Measurements from ENCODE around the gene WASF2. TPM values are rescaled to one million over a fixed set of nuclear protein-coding genes. Genes with fewer than 3 reads are reported as not detected.
A peak's percentile ranks its signal among the peaks of the same experiment; 100 is the strongest.

WASF2 gene
- total and polyA plus RNA-seq, 2 of the 13 experiments (the other 11 are each of a cell fraction or from before 2014, with no cell fraction given): 10.4 to 27.7 TPM

DNA sequence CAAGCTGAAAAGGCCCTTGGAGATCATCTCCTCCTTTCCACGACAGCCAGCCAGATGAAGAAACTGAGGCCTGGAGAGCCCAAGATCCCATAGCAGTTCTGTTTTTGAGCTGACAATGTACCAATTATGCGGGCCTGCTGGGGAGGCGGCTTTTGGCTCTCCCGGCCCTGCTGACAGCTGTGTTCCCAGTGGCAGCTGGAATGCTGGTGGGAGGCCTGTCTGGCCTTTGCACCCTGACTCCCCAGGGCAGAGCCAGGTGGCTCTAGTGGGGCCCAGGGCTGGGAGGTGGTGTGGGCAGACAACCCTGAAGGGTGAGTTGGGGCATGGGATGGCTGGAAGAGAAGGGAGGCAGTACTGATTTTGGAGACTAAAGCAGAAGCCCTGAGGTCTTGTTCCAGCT lies 30.7 kb upstream of the WASF2 start (continued):
- TF ChIP-seq FOXO1 (CRISPR knock-in tag; IDR thresholded peaks at IDR 0.05) (peak; percentile 36; the same call in 1 of the 2 replicates), YY1 (IDR thresholded peaks at IDR 0.05; ENCODE audit: insufficient read depth, insufficient replicate concordance, low read depth, low read length) (no peak), PPARG (CRISPR knock-in tag; conservative IDR thresholded peaks at IDR 0.05) (0 out of 2 replicates have a peak, but pooled peaks have one; percentile 28), ZNF607 (CRISPR knock-in tag; IDR thresholded peaks at IDR 0.05; ENCODE audit: borderline replicate concordance) (0 out of 2 replicates have a peak, but pooled peaks have one; percentile 5), ZNF235 (CRISPR knock-in tag; IDR thresholded peaks at IDR 0.05; ENCODE audit: borderline replicate concordance) (no peak), ZNF629 (CRISPR knock-in tag; conservative IDR thresholded peaks at IDR 0.05) (peak; percentile 48; the same call in 1 of the 2 replicates), CREM (IDR thresholded peaks at IDR 0.05) (no peak), CREM (CRISPR knock-in tag; IDR thresholded peaks at IDR 0.05) (no peak), ERF (CRISPR knock-in tag; IDR thresholded peaks at IDR 0.05) (peak; percentile 61; the same call in 1 of the 2 replicates), NFE2L2 (IDR thresholded peaks at IDR 0.05; ENCODE audit: low read length) (no peak), MED8 (CRISPR knock-in tag; IDR thresholded peaks at IDR 0.05; ENCODE audit: insufficient replicate concordance) (no peak), SALL1 (CRISPR knock-in tag; IDR thresholded peaks at IDR 0.05) (peak; percentile 62), PAX8 (CRISPR knock-in tag; IDR thresholded peaks at IDR 0.05; ENCODE audit: borderline replicate concordance) (0 out of 2 replicates have a peak, but pooled peaks have one; percentile 58), HDAC2 (CRISPR knock-in tag; IDR thresholded peaks at IDR 0.05) (peak; percentile 75)
- TF ChIP-seq, protein P1, sequence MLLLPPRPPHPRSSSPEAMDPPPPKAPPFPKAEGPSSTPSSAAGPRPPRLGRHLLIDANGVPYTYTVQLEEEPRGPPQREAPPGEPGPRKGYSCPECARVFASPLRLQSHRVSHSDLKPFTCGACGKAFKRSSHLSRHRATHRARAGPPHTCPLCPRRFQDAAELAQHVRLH (CRISPR knock-in tag; IDR thresholded peaks at IDR 0.05; ENCODE audit: borderline replicate concordance, low read depth): peak; percentile 33; the same call in 1 of the 2 replicates
- TF ChIP-seq, protein P2, sequence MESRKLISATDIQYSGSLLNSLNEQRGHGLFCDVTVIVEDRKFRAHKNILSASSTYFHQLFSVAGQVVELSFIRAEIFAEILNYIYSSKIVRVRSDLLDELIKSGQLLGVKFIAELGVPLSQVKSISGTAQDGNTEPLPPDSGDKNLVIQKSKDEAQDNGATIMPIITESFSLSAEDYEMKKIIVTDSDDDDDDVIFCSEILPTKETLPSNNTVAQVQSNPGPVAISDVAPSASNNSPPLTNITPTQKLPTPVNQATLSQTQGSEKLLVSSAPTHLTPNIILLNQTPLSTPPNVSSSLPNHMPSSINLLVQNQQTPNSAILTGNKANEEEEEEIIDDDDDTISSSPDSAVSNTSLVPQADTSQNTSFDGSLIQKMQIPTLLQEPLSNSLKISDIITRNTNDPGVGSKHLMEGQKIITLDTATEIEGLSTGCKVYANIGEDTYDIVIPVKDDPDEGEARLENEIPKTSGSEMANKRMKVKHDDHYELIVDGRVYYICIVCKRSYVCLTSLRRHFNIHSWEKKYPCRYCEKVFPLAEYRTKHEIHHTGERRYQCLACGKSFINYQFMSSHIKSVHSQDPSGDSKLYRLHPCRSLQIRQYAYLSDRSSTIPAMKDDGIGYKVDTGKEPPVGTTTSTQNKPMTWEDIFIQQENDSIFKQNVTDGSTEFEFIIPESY (CRISPR knock-in tag; IDR thresholded peaks at IDR 0.05): peak; percentile 37; the same call in 1 of the 2 replicates
- TF ChIP-seq, protein P3, sequence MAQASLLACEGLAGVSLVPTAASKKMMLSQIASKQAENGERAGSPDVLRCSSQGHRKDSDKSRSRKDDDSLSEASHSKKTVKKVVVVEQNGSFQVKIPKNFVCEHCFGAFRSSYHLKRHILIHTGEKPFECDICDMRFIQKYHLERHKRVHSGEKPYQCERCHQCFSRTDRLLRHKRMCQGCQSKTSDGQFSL (CRISPR knock-in tag; IDR thresholded peaks at IDR 0.05): no peak
- TF ChIP-seq, protein P4, sequence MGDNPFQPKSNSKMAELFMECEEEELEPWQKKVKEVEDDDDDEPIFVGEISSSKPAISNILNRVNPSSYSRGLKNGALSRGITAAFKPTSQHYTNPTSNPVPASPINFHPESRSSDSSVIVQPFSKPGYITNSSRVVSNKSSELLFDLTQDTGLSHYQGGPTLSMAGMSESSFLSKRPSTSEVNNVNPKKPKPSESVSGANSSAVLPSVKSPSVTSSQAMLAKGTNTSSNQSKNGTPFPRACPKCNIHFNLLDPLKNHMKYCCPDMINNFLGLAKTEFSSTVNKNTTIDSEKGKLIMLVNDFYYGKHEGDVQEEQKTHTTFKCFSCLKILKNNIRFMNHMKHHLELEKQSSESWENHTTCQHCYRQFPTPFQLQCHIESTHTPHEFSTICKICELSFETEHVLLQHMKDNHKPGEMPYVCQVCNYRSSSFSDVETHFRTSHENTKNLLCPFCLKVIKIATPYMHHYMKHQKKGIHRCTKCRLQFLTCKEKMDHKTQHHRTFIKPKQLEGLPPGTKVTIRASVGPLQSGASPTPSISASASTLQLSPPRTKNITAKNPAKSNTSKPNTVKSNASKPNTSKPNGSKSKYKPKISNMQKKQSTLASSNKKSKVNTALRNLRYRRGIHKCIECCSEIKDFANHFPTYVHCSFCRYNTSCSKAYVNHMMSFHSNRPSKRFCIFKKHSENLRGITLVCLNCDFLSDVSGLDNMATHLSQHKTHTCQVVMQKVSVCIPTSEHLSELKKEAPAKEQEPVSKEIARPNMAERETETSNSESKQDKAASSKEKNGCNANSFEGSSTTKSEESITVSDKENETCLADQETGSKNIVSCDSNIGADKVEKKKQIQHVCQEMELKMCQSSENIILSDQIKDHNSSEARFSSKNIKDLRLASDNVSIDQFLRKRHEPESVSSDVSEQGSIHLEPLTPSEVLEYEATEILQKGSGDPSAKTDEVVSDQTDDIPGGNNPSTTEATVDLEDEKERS (CRISPR knock-in tag; IDR thresholded peaks at IDR 0.05): no peak
- TF ChIP-seq, protein P5, sequence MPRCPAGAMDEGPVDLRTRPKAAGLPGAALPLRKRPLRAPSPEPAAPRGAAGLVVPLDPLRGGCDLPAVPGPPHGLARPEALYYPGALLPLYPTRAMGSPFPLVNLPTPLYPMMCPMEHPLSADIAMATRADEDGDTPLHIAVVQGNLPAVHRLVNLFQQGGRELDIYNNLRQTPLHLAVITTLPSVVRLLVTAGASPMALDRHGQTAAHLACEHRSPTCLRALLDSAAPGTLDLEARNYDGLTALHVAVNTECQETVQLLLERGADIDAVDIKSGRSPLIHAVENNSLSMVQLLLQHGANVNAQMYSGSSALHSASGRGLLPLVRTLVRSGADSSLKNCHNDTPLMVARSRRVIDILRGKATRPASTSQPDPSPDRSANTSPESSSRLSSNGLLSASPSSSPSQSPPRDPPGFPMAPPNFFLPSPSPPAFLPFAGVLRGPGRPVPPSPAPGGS (CRISPR knock-in tag; IDR thresholded peaks at IDR 0.05): no peak
- TF ChIP-seq, protein P6, sequence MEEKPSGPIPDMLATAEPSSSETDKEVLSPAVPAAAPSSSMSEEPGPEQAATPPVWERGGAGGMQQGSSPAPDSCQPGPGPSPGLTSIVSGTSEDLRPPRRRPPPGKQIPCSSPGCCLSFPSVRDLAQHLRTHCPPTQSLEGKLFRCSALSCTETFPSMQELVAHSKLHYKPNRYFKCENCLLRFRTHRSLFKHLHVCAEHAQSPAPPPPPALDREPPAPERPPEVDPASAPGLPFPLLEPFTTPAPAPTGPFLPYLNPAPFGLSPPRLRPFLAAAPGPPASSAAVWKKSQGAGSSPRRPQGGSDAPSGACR (CRISPR knock-in tag; IDR thresholded peaks at IDR 0.05): no peak
